ENCODE measurements around the gene CXCR5. TPM values are rescaled to one million over a fixed set of nuclear protein-coding genes. Genes with fewer than 3 reads are reported as not detected.

Gene CXCR5
- polyA plus RNA-seq, 1 donor (not counting 4 experiments of a cell fraction or from before 2014, with no cell fraction given) = not detected

DNA sequence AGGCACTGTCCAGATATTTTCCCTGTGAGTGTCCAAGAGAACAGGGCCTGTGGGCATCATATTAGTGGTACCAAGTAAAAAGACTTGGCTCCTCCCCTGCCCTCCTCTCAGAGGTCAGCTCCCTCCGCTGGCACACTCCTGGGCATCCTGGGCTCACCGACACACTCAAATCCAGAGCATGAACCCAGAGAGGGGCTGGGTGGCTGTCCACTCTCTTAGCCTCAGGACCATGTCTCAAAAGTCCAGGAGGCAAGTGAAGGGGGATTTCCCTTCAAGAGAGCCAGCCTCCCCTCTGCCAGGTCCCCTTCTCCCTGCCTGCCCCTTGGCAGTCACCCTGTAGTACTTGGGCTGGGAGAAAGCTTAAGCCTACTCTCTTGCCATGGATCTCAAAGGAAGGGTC, 31.7 kb downstream of the CXCR5 start:
- no peaks in the 10 kb centered on the region for H3K27me3 ChIP-seq (ENCODE audit: control insufficient read depth, extremely low read depth, insufficient read depth, low read length)
- H3K79me2 ChIP-seq (ENCODE audit: control insufficient read depth, insufficient read depth, low read length) = peaks cover 56% of the 10 kb centered on the region

DNA sequence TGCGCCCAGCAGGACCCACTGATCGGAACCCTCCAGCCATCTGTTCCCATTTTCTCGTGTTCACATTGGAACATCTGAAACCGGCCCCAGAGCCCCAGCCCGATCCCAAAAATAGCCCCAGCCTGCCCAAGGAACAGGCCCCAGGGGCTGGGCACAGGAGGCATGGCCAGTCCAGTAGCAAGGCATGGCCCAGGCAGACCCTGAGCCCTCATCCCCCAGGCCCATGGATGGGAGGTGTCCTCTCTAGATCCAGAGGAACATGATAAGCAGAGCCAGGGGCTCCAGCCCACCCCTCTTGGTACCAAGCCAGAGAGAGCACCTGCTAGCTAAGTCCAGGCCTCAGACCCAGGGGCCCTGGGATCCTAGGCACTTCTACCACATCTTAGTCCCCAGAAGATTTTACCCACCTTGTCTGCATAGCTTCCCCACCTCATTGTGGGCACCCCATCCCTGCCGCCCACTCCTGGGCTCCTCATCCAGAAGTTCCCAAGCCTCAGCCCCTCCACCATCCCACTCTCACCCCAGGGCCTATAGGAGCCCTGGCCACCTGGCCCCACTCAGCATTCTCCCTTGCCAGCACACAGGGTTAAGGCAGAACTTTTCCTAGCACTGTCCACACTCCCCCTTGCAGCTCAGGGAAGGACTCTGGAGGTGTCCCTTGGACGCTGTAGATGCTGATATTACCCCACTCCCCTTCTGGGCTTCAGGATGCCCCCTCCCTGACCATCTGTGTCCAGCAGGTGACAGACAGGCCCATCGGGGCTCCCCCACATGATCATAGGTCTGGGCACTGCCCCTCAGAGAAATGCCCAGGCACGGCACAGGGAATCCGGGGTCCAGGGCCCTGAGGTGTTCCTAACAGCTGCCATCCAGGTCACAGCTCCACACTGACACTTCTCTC, 32.5 kb downstream of the CXCR5 start:
- FAIRE-seq = no peak
- H3K79me2 ChIP-seq (ENCODE audit: control insufficient read depth, insufficient read depth, low read length) = peaks cover 63% of the 10 kb centered on the region
- no peaks in the 10 kb centered on the region for H3K9me1 ChIP-seq (ENCODE audit: control insufficient read depth, extremely low read depth, insufficient read depth, low read length)
- no peak for DNase-seq (ENCODE audit: low read depth, low spot score)
- H3K27ac ChIP-seq (ENCODE audit: control insufficient read depth, insufficient read depth, low read length) = peak overlapping the region; percentile 99
- H3K9me3 ChIP-seq (ENCODE audit: control insufficient read depth, low read depth, low read length) = no peaks in the 10 kb centered on the region
- peak overlapping the region; percentile 76 for H3K4me2 ChIP-seq (ENCODE audit: control insufficient read depth, extremely low read depth, insufficient read depth, low read depth, low read length)
- H3K27me3 ChIP-seq (ENCODE audit: control insufficient read depth, extremely low read depth, insufficient read depth, low read length) = no peaks in the 10 kb centered on the region
- no peak overlapping the region for H2AFZ ChIP-seq (ENCODE audit: control insufficient read depth, low read length)
- TF ChIP-seq, protein P1, sequence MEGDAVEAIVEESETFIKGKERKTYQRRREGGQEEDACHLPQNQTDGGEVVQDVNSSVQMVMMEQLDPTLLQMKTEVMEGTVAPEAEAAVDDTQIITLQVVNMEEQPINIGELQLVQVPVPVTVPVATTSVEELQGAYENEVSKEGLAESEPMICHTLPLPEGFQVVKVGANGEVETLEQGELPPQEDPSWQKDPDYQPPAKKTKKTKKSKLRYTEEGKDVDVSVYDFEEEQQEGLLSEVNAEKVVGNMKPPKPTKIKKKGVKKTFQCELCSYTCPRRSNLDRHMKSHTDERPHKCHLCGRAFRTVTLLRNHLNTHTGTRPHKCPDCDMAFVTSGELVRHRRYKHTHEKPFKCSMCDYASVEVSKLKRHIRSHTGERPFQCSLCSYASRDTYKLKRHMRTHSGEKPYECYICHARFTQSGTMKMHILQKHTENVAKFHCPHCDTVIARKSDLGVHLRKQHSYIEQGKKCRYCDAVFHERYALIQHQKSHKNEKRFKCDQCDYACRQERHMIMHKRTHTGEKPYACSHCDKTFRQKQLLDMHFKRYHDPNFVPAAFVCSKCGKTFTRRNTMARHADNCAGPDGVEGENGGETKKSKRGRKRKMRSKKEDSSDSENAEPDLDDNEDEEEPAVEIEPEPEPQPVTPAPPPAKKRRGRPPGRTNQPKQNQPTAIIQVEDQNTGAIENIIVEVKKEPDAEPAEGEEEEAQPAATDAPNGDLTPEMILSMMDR (optimal IDR thresholded peaks at IDR 0.05 in 1 of 3, IDR thresholded peaks at IDR 0.05 in 1 of 3, conservative IDR thresholded peaks at IDR 0.05 in 1 of 3; ENCODE audit: extremely low read depth in 1 of 3, insufficient read depth in 2 of 3, low read length in 3 of 3) = no peak
- no peak for TF ChIP-seq EZH2 (IDR thresholded peaks at IDR 0.05; ENCODE audit: low read length)
- dilution Hi-C loops (cut with MboI; ENCODE audit: extremely low pct_ligation_motif_present, low sequenced_read_pairs) = no loop called here
- peaks cover 4 to 25% of the 10 kb centered on the region in 2 experiments for H3K36me3 ChIP-seq (ENCODE audit: control insufficient read depth in 2 of 2, extremely low read depth in 1 of 2, insufficient read depth in 2 of 2, low read length in 2 of 2)
- H3K4me1 ChIP-seq (ENCODE audit: control insufficient read depth, extremely low read depth, insufficient read depth, low read length) = peaks cover 98% of the 10 kb centered on the region
- H3K9ac ChIP-seq (ENCODE audit: control insufficient read depth, extremely low read depth, insufficient read depth, low read length) = peak overlapping the region; percentile 88
- H4K20me1 ChIP-seq (ENCODE audit: control insufficient read depth, extremely low read depth, insufficient read depth, low read length) = no peaks in the 10 kb centered on the region
- H3K4me3 ChIP-seq (ENCODE audit: control insufficient read depth in 2 of 3, extremely low read depth in 1 of 3, insufficient read depth in 2 of 3, low read depth in 1 of 3, low read length in 3 of 3) = peak overlapping the region in 2 of 3 experiments; percentile 2 to 12

More for the DNA sequence above, 31.7 kb downstream of the CXCR5 start:
- Histone ChIP-seq H2AFZ (ENCODE audit: control insufficient read depth, low read length) (no peak overlapping the region), H3K36me3 (ENCODE audit: control insufficient read depth in 2 of 2, extremely low read depth in 1 of 2, insufficient read depth in 2 of 2, low read length in 2 of 2) (peaks cover 4 to 25% of the 10 kb centered on the region in 2 experiments), H3K4me2 (ENCODE audit: control insufficient read depth, extremely low read depth, insufficient read depth, low read depth, low read length) (peak overlapping the region; percentile 8), H3K9ac (ENCODE audit: control insufficient read depth, extremely low read depth, insufficient read depth, low read length) (peak overlapping the region; percentile 88), H3K9me1 (ENCODE audit: control insufficient read depth, extremely low read depth, insufficient read depth, low read length) (no peaks in the 10 kb centered on the region), H3K9me3 (ENCODE audit: control insufficient read depth, low read depth, low read length) (no peaks in the 10 kb centered on the region), H3K27ac (ENCODE audit: control insufficient read depth, insufficient read depth, low read length) (peak overlapping the region; percentile 99), H3K4me1 (ENCODE audit: control insufficient read depth, extremely low read depth, insufficient read depth, low read length) (peaks cover 95% of the 10 kb centered on the region), H3K4me3 (ENCODE audit: control insufficient read depth in 2 of 3, extremely low read depth in 1 of 3, insufficient read depth in 2 of 3, low read depth in 1 of 3, low read length in 3 of 3) (no peak overlapping the region), H4K20me1 (ENCODE audit: control insufficient read depth, extremely low read depth, insufficient read depth, low read length) (no peaks in the 10 kb centered on the region)
- FAIRE-seq = no peak
- TF ChIP-seq, protein P1 (optimal IDR thresholded peaks at IDR 0.05 in 1 of 3, IDR thresholded peaks at IDR 0.05 in 1 of 3, conservative IDR thresholded peaks at IDR 0.05 in 1 of 3; ENCODE audit: extremely low read depth in 1 of 3, insufficient read depth in 2 of 3, low read length in 3 of 3) = no peak
- no peak for TF ChIP-seq EZH2 (IDR thresholded peaks at IDR 0.05; ENCODE audit: low read length)
- dilution Hi-C loops (cut with MboI; ENCODE audit: extremely low pct_ligation_motif_present, low sequenced_read_pairs) = no loop called here
- DNase-seq (ENCODE audit: low read depth, low spot score) = no peak

Data from keratinocyte (primary cell).